ENCODE data around the gene GTSF1L. TPM values are rescaled to one million over a fixed set of nuclear protein-coding genes. Genes with fewer than 3 reads are reported as not detected.

The GTSF1L gene
- total RNA-seq, 1 donor from 2014 or later = not detected

DNA sequence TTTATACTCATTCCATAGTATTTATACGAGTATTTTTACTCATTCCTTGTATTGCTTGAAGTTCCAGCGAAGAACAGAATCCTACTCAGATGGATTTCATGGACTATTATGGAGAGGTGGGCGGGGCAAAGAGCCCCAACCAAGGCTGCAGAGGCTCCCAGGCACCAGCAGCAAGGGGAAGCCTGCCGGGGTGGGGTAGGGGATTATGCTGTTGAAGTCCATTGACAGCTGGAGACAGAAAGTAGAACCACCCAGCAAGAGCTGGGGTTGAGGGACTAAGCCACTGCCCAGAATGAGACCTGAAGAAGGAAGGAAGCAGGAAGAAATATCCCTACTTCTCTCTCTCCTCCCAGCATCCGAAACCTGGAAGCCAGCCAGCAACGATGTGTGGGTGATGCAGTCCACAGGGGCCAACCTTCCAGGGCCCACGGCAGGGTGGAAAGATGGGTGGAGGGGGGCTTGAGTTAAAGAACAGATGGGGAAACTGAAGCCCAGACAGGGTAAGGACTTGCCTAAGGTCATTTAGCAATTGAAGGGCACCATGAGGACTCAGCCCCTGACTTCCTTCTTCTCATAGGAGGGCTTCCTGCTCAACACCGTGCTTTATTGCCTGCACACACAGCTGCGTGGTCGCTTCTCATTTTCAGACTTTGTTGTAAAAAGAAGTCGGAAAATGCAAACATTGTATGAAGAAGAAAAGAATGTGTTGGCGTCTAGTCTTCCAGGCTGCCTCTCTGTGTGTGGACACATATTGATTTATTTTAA, 18.3 kb upstream of the GTSF1L start:
- no peak for ATAC-seq

DNA sequence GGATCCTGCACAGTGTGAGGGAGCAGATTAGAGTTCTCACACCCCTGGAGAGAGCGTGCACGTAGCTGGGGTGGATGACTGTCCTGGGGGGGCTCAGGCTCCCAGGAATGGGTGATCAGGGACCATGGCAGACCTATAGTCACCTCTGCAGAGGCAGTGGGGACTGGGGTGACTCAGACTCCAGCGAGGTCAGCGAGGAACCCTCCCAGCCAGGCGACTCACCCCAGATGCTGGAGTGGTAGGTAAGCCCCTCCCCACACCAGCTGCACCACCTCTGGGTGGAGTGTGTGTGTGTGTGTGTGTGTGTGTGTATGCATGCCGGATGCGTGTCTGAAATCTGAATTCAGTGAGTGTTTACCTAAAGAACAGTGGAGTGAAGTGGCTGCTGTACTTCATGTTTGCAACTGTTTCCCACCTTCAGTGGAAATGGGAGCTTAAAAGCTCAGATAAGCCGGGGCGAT, 17.4 kb upstream of the GTSF1L start:
- no peak for ATAC-seq

DNA sequence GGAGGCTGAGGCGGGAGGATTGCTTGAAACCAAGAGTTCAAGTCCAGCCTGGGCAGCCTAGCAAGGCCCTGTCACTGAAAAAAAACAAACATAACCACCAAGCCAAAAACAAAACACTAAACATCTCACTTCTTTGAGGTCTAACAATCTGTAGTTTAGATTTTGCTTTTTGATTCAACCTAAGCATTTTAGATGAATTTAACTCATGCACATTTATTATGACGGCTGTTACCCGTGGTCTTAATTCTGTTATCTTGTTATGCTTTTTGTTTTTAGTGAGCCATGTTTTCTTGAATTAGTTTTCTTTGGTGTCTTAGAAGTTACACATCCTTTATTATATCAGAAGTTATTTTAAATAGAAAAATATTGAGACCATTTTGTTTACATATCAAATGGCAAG, 13.8 kb upstream of the GTSF1L start:
- ATAC-seq = no peak

DNA sequence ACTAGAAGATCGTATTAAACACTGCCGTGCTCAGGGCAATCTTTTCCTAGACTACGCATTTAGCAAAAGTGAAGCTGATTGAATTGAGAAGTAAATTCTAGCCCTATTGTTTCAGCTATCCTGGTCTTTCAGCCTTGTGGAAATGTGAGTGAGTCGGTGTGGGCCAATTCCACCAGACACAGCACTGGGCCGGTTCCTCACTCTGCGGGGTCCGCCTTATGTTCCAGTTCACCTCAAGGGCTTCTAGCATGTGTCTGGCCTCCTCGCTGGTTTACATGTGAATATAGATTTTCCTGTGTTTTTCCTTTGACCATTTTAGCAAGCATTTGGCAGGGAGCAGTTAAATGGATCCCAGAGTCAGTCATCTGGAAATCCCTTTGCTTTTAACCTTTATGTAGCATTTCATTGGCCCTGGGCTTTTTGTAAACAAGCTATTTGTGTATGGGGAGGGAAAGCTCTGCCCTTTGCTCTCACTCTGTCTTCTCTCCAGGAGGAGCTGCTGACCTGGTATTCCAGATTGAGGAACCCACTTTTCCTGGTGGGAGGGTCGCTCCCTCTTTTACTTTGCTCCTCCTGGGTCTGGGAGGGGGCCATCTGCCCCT, 12.4 kb upstream of the GTSF1L start:
- no peak for ATAC-seq

DNA sequence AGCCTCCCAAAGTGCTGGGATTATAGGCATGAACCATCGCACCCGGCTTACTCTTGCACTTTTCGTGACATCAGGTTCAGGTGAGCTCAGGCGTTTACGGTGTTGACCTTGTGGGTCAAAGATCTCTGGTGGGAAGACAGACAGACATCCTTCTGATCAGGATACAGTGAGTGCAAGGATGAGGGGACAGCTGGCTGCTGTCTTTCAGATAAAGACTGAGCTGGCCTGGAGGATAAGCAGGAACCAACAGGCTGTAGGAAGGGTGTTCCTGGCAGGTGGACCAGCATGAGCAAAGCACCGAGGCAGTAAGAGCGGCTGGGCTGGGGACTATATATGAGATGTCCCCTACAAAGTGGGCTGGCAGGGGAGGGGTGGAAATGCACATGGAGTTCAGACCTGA, 11.1 kb upstream of the GTSF1L start:
- ATAC-seq = no peak

DNA sequence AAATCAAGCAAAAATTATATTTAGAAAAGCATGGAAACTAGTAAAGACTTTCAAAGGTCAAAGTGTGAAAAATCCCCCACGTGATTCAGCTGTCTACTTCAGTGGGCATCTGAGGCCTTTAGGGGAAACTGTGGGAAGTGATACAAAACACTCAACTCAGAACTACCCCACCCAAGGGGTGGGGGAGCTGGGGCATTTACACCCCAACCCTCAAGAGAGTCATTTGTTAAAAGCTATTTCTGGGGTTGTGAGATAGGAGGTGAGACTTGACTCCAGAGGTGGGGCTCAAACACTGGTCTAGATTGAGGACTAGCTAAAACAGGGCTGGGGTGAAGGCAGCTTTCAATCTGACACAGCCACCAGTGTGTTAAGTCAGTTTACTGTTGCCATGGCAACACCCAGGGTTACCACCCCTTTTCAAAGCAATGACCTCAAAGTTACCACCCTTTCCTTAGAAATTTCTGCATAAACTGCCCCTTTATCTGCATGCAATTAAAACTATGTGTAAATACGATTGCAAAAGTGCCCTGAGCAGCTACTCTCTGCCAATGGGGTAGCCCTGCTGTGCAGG, 9.9 kb upstream of the GTSF1L start:
- no peak for ATAC-seq

DNA sequence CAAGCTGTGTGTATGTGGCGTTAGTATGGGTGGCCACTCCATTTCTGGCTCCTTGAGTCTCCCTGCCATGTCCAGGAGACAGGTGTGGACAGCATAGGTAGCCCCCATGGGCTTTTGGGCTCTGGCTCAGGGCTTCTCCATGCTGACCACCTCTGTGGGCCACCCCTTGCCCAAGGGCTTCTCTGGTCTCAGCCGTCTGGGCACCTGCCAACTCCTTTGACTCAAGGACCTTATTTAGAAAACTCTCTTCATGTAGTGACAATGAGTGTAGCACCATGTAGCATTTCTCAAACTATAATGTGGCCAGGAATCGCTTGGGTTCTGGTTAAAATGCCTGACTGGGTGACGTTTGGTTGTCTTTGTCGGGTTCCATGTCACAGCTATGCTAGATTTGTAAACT, 5.1 kb upstream of the GTSF1L start:
- ATAC-seq = no peak

DNA sequence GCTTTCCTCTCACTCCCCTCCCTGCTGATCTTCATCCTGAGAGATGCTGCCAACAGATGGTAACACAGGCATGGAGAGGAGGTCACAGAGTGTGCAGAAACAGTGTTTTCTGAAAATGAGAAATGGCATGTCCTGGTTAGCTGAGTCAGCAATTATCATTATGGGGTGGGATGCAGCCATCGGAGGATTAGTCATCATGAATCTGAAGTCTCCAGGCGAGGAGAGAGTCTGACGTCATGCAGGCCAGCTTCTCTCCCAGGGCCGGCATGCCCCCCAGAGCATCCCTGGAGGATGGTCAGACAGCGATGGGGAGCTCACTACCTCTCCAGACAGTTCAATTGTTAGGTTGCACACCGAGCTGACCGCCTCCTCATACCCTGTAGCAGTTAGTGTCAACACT, 4.7 kb upstream of the GTSF1L start:
- ATAC-seq = no peak

DNA sequence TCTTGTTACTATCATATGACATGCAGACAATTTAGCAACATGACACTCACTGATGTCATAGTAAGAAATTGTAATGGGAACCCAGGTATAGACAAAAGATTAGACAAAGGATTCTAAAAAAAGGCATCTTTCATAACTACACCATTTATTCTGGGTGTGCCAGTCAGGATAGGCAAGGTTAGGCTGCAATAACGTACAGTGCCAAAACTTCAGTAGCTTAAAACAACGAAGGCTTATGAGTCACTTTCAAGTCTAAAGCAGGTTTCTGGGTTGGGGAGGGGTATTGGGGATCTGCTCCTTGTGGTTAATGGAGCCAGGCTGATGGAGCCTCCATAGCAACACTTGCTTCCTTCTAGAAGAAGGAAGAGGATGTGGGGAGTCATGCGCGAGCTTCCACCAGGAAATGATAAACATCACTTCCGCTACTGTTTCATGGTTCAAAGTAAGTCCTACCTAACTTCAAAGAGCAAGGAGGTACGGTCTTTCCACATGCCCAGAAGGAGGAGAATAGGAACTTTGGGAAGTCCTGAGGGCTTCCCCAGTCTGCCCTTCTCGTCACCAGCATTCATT, 2.0 kb upstream of the GTSF1L start:
- ATAC-seq = no peak

DNA sequence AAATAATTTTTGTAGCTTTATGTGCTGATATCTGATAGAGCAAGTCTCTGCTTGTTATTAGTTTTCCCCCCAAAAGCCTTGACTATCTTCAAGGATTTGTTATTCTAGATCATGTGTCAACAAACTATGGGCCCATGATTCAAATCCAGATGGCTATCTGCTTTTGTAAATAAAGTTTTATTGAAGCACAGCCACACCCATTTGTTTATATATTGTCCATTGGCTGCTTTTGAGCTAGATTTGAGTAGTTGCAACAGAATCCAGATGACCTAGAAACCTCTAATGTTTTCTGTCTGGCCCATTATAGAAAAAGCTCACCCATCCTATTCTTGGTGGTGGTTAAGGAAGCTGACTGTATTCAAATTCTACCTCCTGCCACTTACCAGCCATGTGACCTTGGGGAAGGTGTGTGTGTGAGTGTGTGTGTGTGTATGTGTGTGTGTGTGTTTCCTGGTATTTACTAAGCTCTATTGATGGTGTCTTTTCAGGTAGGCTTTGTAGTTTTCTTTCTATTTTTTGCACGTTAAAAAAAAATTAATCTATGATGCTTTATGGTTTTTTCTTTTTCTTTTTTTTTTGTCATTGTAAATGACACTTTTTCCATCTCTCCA, 1.3 kb upstream of the GTSF1L start:
- ATAC-seq = no peak

DNA sequence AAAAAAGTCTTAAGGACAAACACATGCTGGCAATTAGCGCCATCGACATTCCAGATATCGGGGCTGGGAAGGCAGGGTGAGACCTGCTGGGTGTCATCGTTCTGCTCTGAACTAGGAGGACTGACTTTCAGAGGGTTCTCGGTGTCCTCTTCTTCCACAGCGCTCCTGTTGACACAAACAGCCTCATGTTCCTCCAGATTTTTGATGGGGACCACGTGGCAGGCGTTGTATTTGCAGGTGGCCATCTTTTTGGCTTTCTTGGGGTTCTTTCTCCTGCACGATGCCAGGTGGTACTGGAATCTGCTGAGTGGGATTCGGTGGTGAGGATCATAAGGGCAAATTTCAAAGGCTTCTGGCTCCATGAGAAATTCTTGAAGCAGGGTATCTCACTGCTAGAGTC, 469 bp downstream of the GTSF1L start:
- no peak for ATAC-seq

DNA sequence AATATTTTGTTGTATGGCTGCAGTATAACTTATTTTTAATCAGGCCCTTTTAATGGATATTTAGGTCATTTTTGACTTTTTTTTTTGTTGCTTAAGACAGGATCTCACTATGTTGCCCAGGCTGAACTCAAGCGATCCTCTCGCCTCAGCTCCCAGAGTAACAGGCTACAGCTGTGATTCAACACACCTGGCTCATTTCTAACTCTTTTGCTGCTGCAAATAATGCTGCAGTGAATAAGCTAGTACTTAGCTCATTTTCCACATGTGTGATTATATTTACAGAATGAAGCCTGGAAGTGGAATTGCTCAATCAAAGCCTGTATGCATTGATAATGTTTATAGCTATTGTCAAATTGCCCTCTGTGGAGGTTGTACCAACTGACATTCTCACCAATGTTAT, 1.1 kb downstream of the GTSF1L start:
- no peak for ATAC-seq

DNA sequence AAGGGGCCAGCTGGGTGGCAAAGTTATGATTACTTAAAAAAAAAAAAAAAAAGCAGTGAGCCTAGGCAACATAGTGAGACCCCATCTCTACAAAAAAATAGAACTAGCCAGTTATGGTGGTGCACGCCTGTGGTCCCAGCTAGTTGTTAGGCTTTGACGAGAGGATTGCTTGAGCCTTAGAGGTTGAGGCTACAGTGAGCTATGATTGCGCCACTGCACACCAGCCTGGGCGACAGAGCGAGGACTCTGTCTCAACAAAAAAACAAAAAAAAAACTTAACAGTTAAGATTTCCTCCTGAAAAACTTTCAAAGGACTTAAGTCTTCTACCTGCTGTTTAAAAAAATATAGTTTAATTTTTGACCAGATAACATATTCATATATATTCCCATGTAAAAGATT, 2.4 kb downstream of the GTSF1L start:
- no peak for ATAC-seq

DNA sequence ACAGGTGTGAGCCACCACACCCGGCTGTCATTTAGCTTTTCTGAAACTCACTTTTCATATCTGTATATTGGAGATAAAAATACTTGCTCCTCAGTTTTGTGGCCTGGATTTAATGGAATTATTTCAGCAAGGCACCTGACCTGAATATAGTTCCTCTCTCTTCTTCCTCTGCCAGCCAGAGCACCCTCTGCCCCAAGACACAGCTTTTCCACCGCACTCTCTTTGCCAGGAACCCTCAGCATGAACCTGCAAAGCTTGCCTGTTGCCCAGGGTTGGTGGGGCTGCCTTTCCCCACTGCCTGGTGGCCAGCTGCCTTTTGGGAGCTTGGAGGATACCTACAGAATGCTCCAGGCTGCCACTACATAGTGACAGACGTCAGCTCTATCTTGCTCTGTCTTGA, 3.1 kb downstream of the GTSF1L start:
- no peak for ATAC-seq

DNA sequence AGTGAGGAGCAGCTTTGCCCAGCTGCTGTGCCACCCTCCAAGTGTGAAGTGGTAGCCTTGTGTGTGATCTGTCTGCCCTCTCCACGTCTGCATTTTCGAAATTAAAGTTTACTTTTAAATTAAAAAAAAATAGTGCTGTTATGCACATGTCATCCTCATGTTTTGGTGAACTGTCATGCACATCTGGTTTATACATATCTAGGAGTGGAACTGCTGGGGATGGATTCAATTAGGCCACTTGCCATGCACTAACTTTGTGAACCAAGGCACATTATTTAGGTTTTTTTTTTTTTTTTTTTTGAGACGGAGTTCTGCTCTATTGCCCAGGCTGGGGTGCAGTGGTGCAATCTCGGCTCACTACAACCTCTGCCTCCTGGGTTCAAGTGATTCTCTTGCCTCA, 3.6 kb downstream of the GTSF1L start:
- no peak for ATAC-seq

DNA sequence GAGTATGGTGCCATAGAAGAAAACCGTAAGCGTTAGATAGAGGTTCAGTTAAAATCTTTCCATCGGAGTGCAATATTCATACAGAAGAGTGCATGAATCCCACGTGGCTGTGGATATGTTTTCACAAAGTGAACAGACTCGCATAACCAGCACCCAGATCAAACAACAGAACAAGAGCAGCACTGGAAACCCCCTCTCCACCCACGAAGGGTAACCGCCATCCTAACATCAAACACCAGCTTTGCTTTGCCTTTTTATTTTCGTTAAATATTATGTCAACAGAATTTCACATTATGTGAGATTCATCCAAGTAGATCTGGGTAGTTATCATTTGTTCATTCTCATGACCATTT, 4.7 kb downstream of the GTSF1L start:
- ATAC-seq = no peak

DNA sequence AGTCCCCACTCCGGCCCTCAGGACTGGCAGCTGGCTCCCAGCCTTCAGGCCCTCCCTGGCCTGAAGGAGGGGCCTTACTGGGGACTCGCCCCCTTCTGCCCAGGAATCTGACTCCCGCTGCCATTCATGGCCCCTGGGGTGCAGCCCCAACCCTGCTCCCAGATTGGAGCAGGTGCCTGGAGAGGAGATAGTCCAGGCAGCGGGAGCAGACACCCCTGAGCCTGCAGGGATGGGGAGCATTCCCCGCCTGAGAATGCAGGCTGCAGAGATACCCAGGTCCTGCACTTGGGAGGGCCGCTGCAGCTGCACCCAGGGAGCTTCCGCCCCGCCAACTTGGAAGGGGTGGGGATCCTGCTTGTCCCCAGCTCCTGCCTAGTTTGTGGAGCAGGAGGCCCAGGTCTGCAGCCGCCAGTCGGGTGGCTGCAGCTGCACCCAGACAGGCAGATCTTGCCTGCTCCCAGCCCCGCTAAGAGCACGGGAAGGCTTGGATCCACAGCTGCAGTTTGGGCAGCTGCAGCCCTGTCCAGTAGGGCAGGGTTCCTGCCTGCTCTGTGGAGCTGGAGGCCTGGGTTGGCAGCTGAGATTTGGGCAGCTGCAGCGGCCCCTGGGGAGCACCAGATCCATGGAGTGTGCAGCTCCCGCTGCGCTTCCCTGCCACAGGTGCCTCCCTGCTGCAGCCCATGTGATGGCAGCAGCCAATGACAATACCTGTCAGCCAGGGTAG, 5.2 kb downstream of the GTSF1L start:
- ATAC-seq = peak; percentile 59

DNA sequence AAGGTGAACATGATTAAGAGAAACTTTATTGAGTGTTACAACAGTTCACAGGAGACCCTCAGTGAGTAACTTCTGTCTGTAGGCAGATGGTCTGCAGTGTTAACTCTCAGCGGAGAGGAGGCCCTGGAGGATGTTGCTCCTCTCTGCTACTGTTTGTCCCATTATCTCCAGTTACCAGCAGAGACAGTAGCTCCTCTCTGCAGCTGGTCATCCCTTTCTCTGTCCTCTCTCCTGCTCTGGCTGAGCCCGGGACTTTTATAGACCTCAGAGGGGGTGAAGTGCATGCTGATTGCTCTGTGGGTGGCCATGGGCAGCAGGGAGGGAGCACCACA, 5.7 kb downstream of the GTSF1L start:
- ATAC-seq = no peak

DNA sequence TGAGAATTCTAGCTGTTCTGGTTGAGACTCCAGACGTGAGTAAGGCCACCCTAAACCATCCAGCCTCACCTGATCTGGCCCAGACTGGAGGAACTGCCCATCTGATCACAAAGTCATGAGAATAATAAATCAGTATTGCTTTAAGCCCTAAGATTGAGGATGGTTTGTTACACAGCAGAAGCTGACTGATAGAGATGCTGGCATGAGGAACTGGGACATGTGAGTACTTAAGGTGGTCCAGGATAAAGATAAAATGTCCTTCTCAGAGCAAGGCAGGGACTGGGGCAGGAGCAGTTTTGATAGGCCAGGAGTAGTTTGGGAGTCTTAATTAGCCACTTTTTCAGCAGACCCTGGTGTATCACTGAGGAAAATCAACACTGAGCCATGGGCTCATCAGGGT, 6.8 kb downstream of the GTSF1L start:
- ATAC-seq = no peak

DNA sequence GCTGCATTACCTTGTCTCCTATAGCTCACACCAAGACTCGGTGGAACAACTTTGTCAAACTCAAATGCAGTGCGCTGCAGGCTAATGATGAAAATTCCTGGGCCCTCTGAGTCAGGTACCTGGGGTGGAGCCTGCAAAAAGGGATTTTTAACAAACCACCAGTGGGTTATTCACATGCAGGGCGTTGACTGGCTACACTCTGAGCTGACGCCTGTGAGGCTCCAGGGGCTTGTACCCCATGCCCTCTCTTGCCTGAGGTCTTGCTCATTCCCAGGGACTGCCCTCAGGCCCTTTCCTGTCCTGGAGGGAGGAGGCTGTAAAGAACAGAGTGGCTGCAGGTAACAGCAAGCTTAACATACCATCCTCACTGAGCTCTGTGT, 9.2 kb downstream of the GTSF1L start:
- ATAC-seq = peak; percentile 71

DNA sequence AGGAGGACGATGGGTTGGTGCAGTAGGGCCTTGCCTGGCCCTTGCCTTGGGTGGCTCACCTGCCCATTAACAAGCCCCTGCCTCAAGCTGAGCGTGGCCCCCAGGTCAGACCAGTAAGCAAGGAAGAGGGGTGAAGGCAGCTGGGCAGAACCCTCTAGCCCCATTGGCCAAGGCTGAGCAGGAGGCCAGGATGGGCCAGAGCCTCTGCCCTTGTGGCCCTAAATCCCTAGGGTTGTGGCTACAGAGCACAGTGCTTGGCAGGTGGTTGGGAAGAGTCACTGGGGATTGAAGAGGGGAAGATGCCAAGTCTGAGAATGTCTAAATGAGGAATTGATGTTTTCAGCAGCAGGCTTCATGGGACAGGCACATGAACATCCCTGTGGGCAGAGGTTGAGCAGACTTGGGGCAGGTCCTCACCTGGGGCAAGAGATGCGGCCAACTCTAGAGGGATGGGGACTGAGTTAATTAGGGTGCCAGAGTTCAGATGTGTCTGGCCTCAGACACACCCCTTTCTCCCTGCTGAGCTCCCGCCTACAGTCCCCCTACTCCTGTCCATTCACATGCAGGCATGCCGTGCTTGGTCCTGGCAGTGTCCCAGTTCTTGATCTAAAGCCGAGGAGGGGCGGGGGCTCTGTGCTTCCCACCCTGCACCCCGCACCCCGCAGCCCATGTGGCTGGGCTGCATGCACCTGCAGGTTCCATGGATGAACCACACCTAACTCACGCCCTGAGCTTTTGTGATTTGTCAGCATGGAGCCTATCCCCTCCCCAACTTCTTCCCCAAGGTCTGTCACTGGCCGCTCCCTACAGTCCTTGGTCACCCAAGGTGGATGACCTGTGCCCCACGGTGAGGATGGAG, 9.8 kb downstream of the GTSF1L start:
- peak; percentile 55 for ATAC-seq

DNA sequence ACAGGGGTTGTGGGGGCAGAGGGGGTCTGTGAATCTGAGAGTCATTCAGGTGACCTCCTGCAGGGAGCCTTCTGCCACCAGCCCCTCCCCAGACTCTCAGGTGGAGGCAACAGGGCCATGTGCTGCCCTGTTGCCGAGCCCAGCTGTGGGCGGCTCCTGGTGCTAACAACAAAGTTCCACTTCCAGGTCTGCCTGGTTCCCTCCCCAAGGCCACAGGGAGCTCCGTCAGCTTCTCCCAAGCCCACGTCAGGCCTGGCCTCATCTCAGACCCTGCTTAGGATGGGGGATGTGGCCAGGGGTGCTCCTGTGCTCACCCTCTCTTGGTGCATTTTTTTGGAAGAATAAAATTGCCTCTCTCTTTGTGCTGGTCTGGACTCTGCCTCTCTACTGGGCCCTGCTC, 10.7 kb downstream of the GTSF1L start:
- no peak for ATAC-seq

Measured in esophagus mucosa (tissue), 1 donor.